Stomach (tissue), 9 donors: Measurements from ENCODE around the gene HMCES. TPM values are rescaled to one million over a fixed set of nuclear protein-coding genes. Genes with fewer than 3 reads are reported as not detected.
"Not testable (repeated sequence)": the region's sequence is repeated elsewhere in the genome, so short reads cannot be mapped to it uniquely, and the experiment has no call there.

Source experiments
- DNase-seq, 2 donors: peaks; one replicate each; pipeline versions ENCODE4 v3.0.0 to v3.0.0-alpha.2; 2013 to 2019
- H3K27ac ChIP-seq, 5 donors: fragments of 200-600 bp in 4 of 5; sonication (generic) in 4 of 5; one replicate each; pipeline ENCODE4 v1.5.1; 2013 to 2019; ENCODE audit warnings: mild to moderate bottlenecking in 1 of 5, moderate library complexity in 1 of 5
- H3K27me3 ChIP-seq, 3 donors: fragments of 200-600 bp; sonication (generic); one replicate each; pipeline ENCODE4 v1.5.1; 2017 to 2019; ENCODE audit warnings: mixed run types in 1 of 3
- H3K36me3 ChIP-seq, 4 donors: fragments of 200-600 bp; sonication (generic); 1 replicate in 3 of 4; 2 replicates in 1 of 4; pipeline ENCODE4 v1.5.1; 2016 to 2019
- H3K4me1 ChIP-seq, 4 donors: fragments of 200-600 bp; sonication (generic); one replicate each; pipeline ENCODE4 v1.5.1; 2016 to 2019
- H3K4me3 ChIP-seq, 4 donors: fragments of 200-600 bp; sonication (generic) in 3 of 4; one replicate each; pipeline ENCODE4 v1.5.1; 2016 to 2019; ENCODE audit warnings: mild to moderate bottlenecking in 1 of 4
- H3K9me3 ChIP-seq, 4 donors: fragments of 200-600 bp; sonication (generic); one replicate each; pipeline ENCODE4 v1.5.1; 2016 to 2019
- EP300 ChIP-seq: sonication (generic); formaldehyde crosslinking; IDR thresholded peaks from one replicate; pipeline ENCODE4 v1.6.1; 2017; ENCODE audit warnings: antibody characterized with exemption
- POLR2A ChIP-seq, 4 donors: fragments of 450-650 bp; IDR thresholded peaks; one replicate each; pipeline ENCODE4 v1.6.1; 2016; ENCODE audit warnings: antibody characterized with exemption in 4 of 4, control low read depth in 2 of 4, mild to moderate bottlenecking in 1 of 4, moderate library complexity in 1 of 4
- POLR2AphosphoS5 ChIP-seq, 3 donors: sonication (generic); formaldehyde crosslinking; IDR thresholded peaks; one replicate each; pipeline ENCODE4 v1.6.1; 2016; ENCODE audit warnings: antibody characterized with exemption in 3 of 3
- WGBS, 5 donors: extraction: QIAGEN DNeasy Blood & Tissue Kit in 3 of 5; methylation state at CpG; one replicate each; pipeline versions ENCODE4 v1.1.5 to v1.1.7; 2013 to 2018; 5-methylcytosine and 5-hydroxymethylcytosine counted together
- intact Hi-C: fragments of 100-400 bp; cut with DNase I; formaldehyde crosslinking; loops from one replicate; pipeline ENCODE4 v1.15.1; 2023; ENCODE audit warnings: low total_unique reads
- polyA plus RNA-seq, 3 donors: library from polyadenylated mRNA; stranded (reverse); fragments of 200-250 nt; gene quantifications; one replicate each; pipeline ENCODE4 v1.2.3, GENCODE V29; 2013
- total RNA-seq, 5 donors: library from RNA; depleted of rRNA; stranded (reverse); fragments of >200 nt; gene quantifications; one replicate each; pipeline versions ENCODE4 v1.1.0 to v1.2.3, GENCODE V29; 2014 to 2016
- TF ChIP-seq, protein P1 (sequence below), 7 experiments: fragments of 450-650 bp in 4 of 7; fragments of 200-600 bp in 3 of 7; sonication (generic) in 3 of 7; IDR thresholded peaks; one replicate each; pipeline ENCODE4 v1.5.1; 2016 to 2019; ENCODE audit warnings: antibody characterized with exemption in 7 of 7, control low read depth in 2 of 7, mild to moderate bottlenecking in 1 of 7
- donor health status: healthy with polysubstance abuse.
- donor health status: Bipolar disorder and iron deficiency.
- donor health status: healthy.

HMCES gene
- total and polyA plus RNA-seq, 8 donors: 16.4 to 80.5 (median 24.6) TPM

DNA sequence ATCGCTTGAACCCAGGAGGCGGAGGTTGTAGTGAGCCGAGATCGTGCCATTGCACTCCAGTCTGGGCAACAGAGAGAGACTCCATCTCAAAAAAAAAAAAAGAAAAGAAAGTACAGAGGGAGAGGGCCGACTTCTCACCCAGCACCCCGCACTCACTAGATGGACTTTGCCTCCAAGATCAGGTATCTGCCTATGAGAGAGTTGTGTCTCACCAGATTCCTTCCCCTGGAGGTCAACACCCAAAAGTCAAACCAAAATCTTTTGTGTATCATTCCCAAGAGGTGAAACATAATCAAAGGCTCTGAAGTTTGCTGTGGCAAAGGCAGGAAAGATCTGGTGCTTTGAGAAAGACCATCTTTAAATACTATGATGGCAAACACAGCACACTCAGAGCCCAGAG, 51.2 kb downstream of the HMCES start:
- TF ChIP-seq EP300 (no peak), POLR2A (IDR thresholded peaks at IDR 0.05) (no peak)
- peaks cover 0 to 5% (median 0%) of the 10 kb centered on the region in 4 donors for H3K36me3 ChIP-seq
- no peaks in the 10 kb centered on the region for H3K9me3 ChIP-seq
- no peak overlapping the region for H3K4me3 ChIP-seq
- intact Hi-C loops: no loop called here
- H3K27ac ChIP-seq: no peak overlapping the region
- H3K27me3 ChIP-seq: peaks cover 0 to 6% (median 0%) of the 10 kb centered on the region in 3 donors
- 77 to 86% (median 82%) methylated on average over 6 of the region's 6 CpGs for WGBS, 5 donors
- DNase-seq: no peak
- H3K4me1 ChIP-seq: no peaks in the 10 kb centered on the region

GRCh38 chr3:129330409-129330808, 51.7 kb downstream of the HMCES start:
- DNase-seq: no peak

DNA sequence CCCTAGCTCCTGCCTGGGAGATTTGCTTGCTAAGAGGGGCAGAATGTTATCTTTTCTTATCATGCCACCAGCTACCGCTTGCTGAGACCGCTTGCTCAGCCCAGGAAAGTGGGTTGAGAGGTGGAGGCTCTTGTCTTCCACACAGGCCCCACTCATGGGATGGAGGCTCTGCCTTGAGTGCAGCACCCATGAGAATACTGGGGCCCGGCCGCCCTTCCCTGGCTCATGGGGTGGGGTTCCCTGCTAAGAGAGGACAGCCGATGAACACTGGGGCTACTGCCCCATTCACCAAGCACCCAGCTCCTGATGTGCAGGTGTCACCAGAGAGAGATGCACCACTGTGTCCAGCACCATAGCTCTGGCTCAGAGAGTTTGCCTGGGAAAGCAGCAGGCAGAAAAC, 55.2 kb downstream of the HMCES start:
- TF ChIP-seq POLR2AphosphoS5 (IDR thresholded peaks at IDR 0.05) (no peak), EP300 (no peak), POLR2A (IDR thresholded peaks at IDR 0.05) (no peak)
- TF ChIP-seq, protein P1, sequence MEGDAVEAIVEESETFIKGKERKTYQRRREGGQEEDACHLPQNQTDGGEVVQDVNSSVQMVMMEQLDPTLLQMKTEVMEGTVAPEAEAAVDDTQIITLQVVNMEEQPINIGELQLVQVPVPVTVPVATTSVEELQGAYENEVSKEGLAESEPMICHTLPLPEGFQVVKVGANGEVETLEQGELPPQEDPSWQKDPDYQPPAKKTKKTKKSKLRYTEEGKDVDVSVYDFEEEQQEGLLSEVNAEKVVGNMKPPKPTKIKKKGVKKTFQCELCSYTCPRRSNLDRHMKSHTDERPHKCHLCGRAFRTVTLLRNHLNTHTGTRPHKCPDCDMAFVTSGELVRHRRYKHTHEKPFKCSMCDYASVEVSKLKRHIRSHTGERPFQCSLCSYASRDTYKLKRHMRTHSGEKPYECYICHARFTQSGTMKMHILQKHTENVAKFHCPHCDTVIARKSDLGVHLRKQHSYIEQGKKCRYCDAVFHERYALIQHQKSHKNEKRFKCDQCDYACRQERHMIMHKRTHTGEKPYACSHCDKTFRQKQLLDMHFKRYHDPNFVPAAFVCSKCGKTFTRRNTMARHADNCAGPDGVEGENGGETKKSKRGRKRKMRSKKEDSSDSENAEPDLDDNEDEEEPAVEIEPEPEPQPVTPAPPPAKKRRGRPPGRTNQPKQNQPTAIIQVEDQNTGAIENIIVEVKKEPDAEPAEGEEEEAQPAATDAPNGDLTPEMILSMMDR (IDR thresholded peaks at IDR 0.05): no peak
- Histone ChIP-seq H3K4me3 (no peak overlapping the region), H3K9me3 (no peaks in the 10 kb centered on the region), H3K27ac (no peak overlapping the region), H3K4me1 (peaks cover 0 to 9% (median 6%) of the 10 kb centered on the region in 4 donors), H3K36me3 (no peaks in the 10 kb centered on the region), H3K27me3 (peaks cover 0 to 6% (median 0%) of the 10 kb centered on the region in 3 donors)
- intact Hi-C loops: no loop called here
- WGBS, 5 donors: 90 to 100% (median 93%) methylated on average over 3 to 5 of the region's 5 CpGs
- no peak for DNase-seq

More at GRCh38 chr3:129330409-129330808, 51.7 kb downstream of the HMCES start:
- Histone ChIP-seq H3K4me1 (no peaks in the 10 kb centered on the region), H3K27me3 (peaks cover 0 to 6% (median 0%) of the 10 kb centered on the region in 3 donors), H3K4me3 (no peak overlapping the region), H3K27ac (no peak overlapping the region), H3K36me3 (no peaks in the 10 kb centered on the region), H3K9me3 (no peaks in the 10 kb centered on the region)
- intact Hi-C loops: no loop called here
- WGBS, 5 donors: 79 to 86% (median 84%) methylated on average over 6 of the region's 6 CpGs
- no peak for TF ChIP-seq POLR2A (IDR thresholded peaks at IDR 0.05)

- peak in 1 of 2 donors; percentile 71 for DNase-seq
- WGBS, 5 donors: 11 to 60% (median 34%) methylated on average over 5 to 6 of the region's 6 CpGs
- H3K4me3 ChIP-seq: no peak overlapping the region
- H3K27ac ChIP-seq: no peak overlapping the region
- intact Hi-C loops: no loop called here
- peaks cover 0 to 6% (median 0%) of the 10 kb centered on the region in 3 donors for H3K27me3 ChIP-seq
- H3K36me3 ChIP-seq: no peaks in the 10 kb centered on the region
- TF ChIP-seq EP300 (no peak), POLR2A (IDR thresholded peaks at IDR 0.05) (no peak), POLR2AphosphoS5 (IDR thresholded peaks at IDR 0.05) (no peak)
- TF ChIP-seq, protein P1 (IDR thresholded peaks at IDR 0.05): no peak
- no peaks in the 10 kb centered on the region for H3K9me3 ChIP-seq
- peaks cover 0 to 9% (median 6%) of the 10 kb centered on the region in 4 donors for H3K4me1 ChIP-seq
Observed at GRCh38 chr3:129336093-129336706, 57.5 kb downstream of the HMCES start.

DNA sequence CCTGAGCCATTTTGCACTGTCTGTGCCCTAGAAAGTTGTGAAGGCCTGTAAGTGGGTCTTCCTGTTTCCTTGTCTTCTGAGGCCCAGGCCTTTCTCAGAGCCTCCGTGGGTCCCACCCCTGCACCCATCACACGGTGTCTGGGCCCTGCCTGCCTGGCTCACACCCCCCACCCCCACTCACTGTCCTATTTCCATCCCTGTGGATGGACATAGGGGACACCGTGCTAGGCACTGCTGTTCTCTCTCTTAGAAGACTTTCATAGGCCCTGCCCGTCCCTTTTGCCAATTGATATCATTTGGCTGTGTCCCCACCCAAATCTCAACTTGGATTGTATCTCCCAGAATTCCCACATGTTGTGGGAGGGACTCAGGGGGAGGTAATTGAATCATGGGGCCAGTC, 59.0 kb downstream of the HMCES start:
- intact Hi-C loops, DNase-seq, H3K27me3 ChIP-seq, H3K27ac ChIP-seq, H3K4me3 ChIP-seq, H3K36me3 ChIP-seq, H3K4me1 ChIP-seq, H3K9me3 ChIP-seq: not testable (repeated sequence)
- WGBS, 5 donors: 87 to 94% (median 88%) methylated on average over 4 of the region's 4 CpGs

GRCh38 chr3:129339186-129339585, 60.5 kb downstream of the HMCES start:
- H3K4me3 ChIP-seq, H3K27me3 ChIP-seq, H3K36me3 ChIP-seq, intact Hi-C loops, H3K9me3 ChIP-seq, DNase-seq, H3K27ac ChIP-seq: not testable (repeated sequence)
- 94 to 100% (median 100%) methylated on average over 3 to 24 of the region's 36 CpGs; no CpG with 5 or more reads in 2 of the 5 donors for WGBS, 5 donors
- peaks cover 0 to 16% (median 14%) of the 10 kb centered on the region in 4 donors for H3K4me1 ChIP-seq

- H3K4me3 ChIP-seq, H3K36me3 ChIP-seq, H3K9me3 ChIP-seq, intact Hi-C loops, H3K27ac ChIP-seq, DNase-seq: not testable (repeated sequence)
- 96 to 99% (median 97%) methylated on average over 12 to 25 of the region's 30 CpGs for WGBS, 5 donors
- Histone ChIP-seq H3K27me3 (peaks cover 0 to 16% (median 5%) of the 10 kb centered on the region in 3 donors), H3K4me1 (peaks cover 0 to 21% (median 19%) of the 10 kb centered on the region in 4 donors)
Observed at GRCh38 chr3:129339833-129340232, 61.2 kb downstream of the HMCES start.
